ENCODE measurements around the gene ACSM2A.
"Not testable (repeated sequence)": the region's sequence is repeated elsewhere in the genome, so short reads cannot be mapped to it uniquely, and the experiment has no call there.

The ACSM2A gene

GRCh38 chr16:20459227-20459626 is 7.9 kb downstream of the ACSM2A start:
- DNase-seq = not testable (repeated sequence)

- not testable (repeated sequence) for DNase-seq
Observed at GRCh38 chr16:20460313-20460712, 9.0 kb downstream of the ACSM2A start.

- DNase-seq = not testable (repeated sequence)
Observed at GRCh38 chr16:20468954-20469353, 17.6 kb downstream of the ACSM2A start.

GRCh38 chr16:20469930-20470329 is 18.6 kb downstream of the ACSM2A start:
- DNase-seq = not testable (repeated sequence)

- DNase-seq = not testable (repeated sequence)
Observed at GRCh38 chr16:20470732-20471131, 19.4 kb downstream of the ACSM2A start.

- DNase-seq = not testable (repeated sequence)
Observed at GRCh38 chr16:20477188-20477744, 25.9 kb downstream of the ACSM2A start.

- not testable (repeated sequence) for DNase-seq
Observed at GRCh38 chr16:20483989-20484388, 32.7 kb downstream of the ACSM2A start.

- no peak for DNase-seq
Observed at GRCh38 chr16:20484726-20485125, 33.4 kb downstream of the ACSM2A start.

- DNase-seq = no peak
Observed at GRCh38 chr16:20485408-20485807, 34.1 kb downstream of the ACSM2A start.

- DNase-seq = not testable (repeated sequence)
Observed at GRCh38 chr16:20490994-20491393, 39.7 kb downstream of the ACSM2A start.

GRCh38 chr16:20491448-20491847 is 40.1 kb downstream of the ACSM2A start:
- not testable (repeated sequence) for DNase-seq

- no peak for DNase-seq
Observed at GRCh38 chr16:20504418-20504817, 53.1 kb downstream of the ACSM2A start.

- DNase-seq = no peak
Observed at GRCh38 chr16:20507280-20507679, 56.0 kb downstream of the ACSM2A start.

- no peak for DNase-seq
Observed at GRCh38 chr16:20510323-20510722, 59.0 kb downstream of the ACSM2A start.

- DNase-seq = no peak
Observed at GRCh38 chr16:20515688-20516090, 64.4 kb downstream of the ACSM2A start.

- DNase-seq = no peak
Observed at GRCh38 chr16:20517149-20517548, 65.8 kb downstream of the ACSM2A start.

- no peak for DNase-seq
Observed at GRCh38 chr16:20519231-20519630, 67.9 kb downstream of the ACSM2A start.

- DNase-seq = no peak
Observed at GRCh38 chr16:20520103-20520502, 68.8 kb downstream of the ACSM2A start.

GRCh38 chr16:20531795-20532194 is 80.5 kb downstream of the ACSM2A start:
- DNase-seq = not testable (repeated sequence)

- DNase-seq = not testable (repeated sequence)
Observed at GRCh38 chr16:20532284-20532792, 81.0 kb downstream of the ACSM2A start.

- DNase-seq = not testable (repeated sequence)
Observed at GRCh38 chr16:20536669-20537068, 85.3 kb downstream of the ACSM2A start.
